D721Med (cell line): ENCODE data around the gene TTYH2.
"Not testable (repeated sequence)": the region's sequence is repeated elsewhere in the genome, so short reads cannot be mapped to it uniquely, and the experiment has no call there.

Experiments used
- DNase-seq: peaks from one replicate; pipeline ENCODE4 v3.0.0; 2011; ENCODE audit warnings: low spot score; ENCODE audit not compliant: insufficient read length
- FAIRE-seq: peaks from 2 replicates; lab custom pipeline; 2011; peaks lifted over from hg19 to GRCh38; lab: Jason Lieb, UNC
- TF ChIP-seq, protein P1 (sequence below): IDR thresholded peaks from 2 replicates; pipeline ENCODE4 v1.5.1; 2012; ENCODE audit warnings: mild to moderate bottlenecking, control low read depth; ENCODE audit not compliant: insufficient read depth; ENCODE audit errors: missing control alignments

Gene TTYH2

DNA sequence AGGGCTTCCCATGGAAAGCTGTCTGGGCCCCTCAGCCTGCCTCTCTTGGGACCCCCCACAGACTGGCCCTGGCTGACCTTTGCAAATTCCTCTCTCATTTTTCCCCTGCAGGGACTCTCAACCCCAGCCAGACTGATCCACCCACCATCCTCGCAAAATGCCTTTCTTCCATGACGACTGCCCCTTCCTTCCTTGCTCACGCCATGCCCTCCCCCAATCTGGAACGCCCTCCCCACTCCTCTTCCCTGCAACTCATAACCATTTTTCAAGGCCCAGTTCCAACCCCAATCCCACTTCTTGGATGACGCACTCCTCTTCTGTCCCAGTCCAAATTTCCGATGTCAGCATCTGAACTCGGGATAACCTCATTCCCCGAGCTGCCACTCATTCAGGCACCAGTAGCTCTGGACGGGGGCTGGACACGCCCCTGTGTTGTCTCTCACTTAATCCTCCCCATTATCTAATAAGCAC, 59.4 kb downstream of the TTYH2 start:
- DNase-seq, result no peak
- no peak for FAIRE-seq

DNA sequence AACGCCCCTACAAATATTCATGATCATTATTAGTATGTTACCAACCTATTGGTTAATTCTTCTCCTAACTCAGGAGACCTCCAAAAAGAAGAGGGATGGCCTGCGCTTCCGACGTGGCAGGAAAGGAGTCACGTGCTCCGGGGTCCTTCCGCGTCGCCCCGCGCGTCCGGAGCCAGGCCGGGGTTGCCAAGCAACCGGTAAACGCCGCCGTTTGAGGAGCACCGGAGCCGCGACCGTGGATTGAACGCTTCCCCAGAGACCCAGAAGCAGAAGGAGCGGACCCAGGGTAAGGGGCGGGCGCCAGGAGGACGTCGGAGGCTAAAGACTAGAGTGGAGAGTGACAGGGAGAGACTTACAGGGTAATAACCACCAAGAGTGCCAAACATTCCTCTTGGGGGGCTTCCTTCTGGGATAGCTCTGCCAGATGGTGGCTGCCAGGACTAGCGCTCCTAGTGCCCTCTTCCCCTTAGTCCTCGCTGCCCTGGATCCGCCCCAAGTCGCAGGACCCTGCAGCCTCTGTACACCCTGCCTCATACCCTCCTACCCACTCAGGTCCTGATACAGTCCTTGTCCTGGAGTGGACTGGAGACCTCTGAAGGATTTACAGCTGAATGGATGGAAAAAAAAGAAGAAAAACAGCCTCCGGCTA, 60.8 kb downstream of the TTYH2 start, which contains the start of gene DNAI2:
Gene DNAI2, plus strand, starts transcription at position 175 of the 649 bp plus-strand sequence. CDS start 7,584 bp downstream, outside the sequence.
- FAIRE-seq, result no peak
- no peak for DNase-seq

More for the DNA sequence above, 59.4 kb downstream of the TTYH2 start:
- TF ChIP-seq, protein P1, sequence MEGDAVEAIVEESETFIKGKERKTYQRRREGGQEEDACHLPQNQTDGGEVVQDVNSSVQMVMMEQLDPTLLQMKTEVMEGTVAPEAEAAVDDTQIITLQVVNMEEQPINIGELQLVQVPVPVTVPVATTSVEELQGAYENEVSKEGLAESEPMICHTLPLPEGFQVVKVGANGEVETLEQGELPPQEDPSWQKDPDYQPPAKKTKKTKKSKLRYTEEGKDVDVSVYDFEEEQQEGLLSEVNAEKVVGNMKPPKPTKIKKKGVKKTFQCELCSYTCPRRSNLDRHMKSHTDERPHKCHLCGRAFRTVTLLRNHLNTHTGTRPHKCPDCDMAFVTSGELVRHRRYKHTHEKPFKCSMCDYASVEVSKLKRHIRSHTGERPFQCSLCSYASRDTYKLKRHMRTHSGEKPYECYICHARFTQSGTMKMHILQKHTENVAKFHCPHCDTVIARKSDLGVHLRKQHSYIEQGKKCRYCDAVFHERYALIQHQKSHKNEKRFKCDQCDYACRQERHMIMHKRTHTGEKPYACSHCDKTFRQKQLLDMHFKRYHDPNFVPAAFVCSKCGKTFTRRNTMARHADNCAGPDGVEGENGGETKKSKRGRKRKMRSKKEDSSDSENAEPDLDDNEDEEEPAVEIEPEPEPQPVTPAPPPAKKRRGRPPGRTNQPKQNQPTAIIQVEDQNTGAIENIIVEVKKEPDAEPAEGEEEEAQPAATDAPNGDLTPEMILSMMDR, result no peak

DNA sequence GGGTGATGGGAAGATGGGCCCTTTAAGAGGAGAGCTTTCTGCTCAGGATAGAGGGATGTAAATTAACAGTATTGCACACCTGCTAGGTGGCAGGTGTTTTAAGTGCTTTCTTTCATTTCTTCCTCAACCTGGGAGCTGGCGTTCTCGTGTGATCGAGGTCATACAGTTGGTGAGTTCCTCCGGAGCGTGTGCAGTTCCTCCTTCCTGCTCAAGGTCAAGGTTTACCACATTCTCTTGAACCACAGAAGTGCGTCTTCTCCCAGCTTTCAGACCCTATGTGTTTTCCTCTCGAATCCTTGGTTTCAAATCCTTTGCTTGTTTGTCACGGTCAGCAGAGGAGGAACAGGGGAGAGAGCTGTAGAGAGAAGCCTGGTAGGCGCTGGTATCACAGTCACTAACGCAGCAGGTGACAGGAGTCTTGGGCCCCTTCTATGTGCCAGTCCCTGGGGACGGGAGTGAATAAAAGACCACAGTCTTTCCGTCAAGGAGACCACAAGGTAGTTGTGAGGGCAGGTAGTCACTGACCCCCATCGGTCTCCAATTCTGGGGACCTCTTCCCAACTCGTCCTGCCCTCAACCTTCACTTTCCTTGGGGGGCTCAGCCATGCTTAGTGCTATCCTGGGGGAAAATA, 61.5 kb downstream of the TTYH2 start:
- DNase-seq (no peak), FAIRE-seq (no peak)
- TF ChIP-seq, protein P1, result no peak

More for the DNA sequence above, 60.8 kb downstream of the TTYH2 start, which contains the start of gene DNAI2:
- TF ChIP-seq, protein P1, result no peak

DNA sequence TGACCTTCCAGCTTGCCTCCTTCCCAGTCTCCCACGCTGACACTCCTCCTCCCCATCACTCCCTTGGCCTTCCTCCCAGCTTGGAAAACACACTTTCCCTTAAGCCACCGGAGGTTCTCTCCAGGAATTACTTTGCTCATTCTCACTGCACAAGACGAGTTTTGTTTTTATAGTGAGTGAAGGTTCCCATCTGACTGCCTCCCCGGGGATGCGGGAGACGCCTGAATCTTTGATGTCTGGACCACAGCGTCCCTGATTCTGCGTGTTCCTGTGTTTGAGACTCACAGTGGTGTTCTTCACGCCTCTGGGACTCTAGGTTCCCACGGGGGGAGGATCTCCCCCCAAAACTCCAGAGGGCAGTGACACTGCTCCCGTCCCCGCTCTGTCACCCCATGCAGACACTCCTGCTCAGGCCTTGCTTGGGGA, 62.7 kb downstream of the TTYH2 start:
- no peak for FAIRE-seq
- DNase-seq, result no peak
- TF ChIP-seq, protein P1, result no peak

DNA sequence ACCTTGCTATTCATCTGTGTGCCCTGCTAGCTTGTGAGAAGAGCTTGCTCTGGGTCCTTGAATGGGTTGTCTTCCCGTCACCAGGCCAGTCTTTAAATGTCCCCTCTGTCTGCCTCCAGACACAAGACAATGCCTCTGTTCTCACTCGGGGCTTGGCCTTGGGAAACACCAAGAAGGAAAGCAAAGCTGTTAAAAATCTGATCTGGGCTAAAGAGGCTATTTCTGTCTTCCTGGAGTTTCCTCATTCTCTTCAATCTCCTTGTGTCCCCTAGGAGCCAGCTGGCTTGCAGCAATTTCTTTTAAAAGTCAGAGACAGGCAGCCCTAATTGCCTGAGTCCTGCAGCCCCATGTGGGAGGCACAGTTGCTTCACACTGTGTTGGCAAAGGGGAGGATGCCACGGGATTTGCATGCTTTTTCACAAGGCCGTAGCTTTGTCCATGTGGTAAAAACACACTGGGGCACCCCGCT, 63.2 kb downstream of the TTYH2 start:
- TF ChIP-seq, protein P1, result no peak
- DNase-seq, result no peak
- no peak for FAIRE-seq

DNA sequence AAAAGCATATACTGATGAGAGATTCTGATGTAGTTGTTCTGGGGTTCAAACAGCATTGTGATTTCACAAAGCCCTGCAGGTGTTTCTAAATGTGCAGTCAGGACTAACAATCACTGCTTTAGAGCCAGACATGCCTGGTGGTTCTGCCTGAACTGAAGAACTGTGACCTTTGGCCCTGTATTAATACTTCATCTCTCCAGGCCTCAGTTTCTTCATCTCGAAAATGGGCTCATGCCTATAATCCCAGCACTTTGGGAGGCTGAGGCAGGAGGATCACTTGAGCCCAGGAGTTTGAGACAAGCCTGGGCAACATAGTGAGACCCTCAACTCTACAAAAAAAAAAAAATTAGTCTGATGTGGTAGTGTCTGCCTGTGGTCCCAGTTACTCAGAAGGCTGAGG, 64.6 kb downstream of the TTYH2 start:
- DNase-seq (no peak), FAIRE-seq (no peak)
- TF ChIP-seq, protein P1, result no peak

DNA sequence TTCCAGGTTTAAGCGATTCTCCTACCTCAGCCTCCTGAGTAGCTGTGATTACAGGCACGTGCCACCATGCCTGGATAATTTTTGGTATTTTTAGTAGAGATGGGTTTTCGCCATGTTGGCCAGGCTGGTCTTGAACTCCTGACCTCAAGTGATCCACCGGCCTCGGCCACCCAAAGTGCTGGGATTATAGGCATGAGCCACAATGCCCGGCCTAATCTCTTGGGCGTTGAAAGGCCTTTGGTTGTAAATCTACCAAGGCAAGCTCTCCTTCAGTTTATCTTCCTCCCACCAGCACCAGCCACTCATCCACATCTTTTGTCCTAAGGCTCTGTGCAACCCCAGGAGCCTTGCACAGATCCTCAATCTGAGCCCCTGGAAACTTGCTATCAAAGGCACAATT, 66.2 kb downstream of the TTYH2 start:
- not testable (repeated sequence) for FAIRE-seq, DNase-seq
